Activated CD4-positive, alpha-beta T cell treated with anti-CD3 and anti-CD28 coated beads, Interleukin-2, amount 50 U/mL, for 4 hours (primary cell): Measurements from ENCODE around the gene HINT3.
"Not testable (repeated sequence)": the region's sequence is repeated elsewhere in the genome, so short reads cannot be mapped to it uniquely, and the experiment has no call there.

ENCODE experiments used
- DNase-seq, 2 experiments: peaks; one replicate each; pipeline ENCODE4 v3.0.0-alpha.2; 2020

HINT3 gene

DNA sequence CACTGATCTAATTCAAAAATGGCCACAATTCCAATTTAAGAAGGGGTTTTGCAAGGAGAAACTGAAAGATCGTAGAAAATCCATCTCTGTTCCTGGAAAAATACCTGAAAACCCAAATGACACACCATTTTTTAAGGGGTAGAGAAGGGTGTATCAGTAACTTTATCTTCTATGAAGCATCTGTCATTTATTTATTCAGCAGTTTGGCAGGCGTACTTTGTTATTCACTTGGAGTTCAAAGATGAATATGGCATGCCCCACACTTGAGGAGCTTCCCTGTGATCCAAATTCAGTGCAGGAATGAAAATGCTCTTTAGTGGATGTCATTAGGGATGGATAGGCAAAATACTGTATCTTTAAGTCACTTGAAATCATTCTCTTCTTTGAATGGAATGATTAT lies 7.2 kb downstream of the HINT3 start:
- no peak for DNase-seq

DNA sequence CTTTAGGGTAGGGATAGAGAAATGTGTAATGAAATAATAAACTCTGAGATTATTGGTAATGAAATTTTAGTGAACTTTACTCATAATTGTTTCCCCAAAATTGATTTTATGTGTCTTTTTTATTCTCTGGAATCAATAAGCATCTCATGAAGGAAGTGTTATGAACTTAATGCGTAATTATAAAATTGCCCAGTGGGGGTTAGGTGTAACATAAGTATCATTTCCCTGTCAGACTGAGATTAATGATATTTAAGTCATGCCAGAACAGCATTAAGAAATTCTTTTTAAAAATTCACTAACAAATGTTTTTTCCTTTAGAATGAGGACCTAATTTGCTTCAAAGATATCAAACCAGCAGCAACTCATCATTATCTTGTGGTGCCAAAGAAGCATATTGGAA lies 10.0 kb downstream of the HINT3 start:
- DNase-seq = no peak

DNA sequence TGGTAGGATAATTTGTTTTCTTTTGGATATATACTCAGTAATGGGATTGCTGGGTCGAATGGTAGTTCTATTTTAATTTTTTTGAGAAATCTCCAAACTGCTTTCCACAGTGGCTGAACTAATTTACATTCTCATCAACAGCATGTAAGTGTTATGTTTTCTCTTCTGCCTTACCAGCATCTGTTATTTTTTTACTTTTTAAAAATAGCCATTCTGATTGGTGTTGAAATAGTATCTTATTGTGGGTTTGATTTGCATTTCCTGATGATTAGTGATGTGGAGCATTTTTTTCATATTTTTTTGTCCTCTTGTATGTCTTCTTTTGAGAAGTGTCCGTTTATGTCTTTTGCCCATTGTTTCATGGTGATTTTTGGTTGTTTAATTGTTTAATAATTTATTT lies 11.9 kb downstream of the HINT3 start:
- DNase-seq = no peak

DNA sequence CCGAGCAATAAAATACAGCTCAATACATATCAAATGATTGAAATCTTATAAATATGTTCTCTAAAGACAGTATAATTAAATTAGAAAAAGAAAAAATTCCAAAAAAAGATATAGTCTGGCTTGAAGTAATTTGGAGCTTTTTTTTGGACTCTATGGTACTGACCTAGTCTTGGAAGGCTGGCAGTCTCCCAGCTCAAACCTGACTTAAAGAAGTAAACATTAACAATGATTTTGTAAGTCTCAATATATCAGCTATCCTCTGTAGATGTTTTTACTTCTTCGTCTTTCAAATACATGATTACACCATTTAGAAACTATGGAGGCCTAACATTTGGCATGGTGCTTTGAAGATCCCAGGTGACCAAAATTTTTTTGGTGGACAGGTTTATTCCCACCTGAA lies 14.2 kb downstream of the HINT3 start:
- DNase-seq = no peak

DNA sequence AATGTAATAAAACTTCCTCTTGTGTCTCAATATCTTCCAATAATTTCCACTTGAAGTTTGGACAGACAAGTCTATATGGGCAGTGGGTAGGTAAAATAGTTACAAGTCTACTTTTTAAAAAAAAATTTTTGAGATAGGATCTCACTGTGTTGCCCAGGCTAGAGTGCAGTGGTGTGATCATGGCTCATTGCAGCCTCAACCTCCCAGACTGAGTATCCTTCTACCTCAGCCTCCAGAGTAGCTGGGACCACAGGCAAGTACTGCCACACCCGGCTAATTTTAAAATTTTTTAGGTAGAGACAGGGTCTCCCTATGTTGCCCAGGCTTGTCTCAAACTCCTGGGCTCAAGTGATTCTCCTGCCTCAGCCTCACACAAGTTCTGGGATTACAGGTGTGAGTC lies 15.9 kb downstream of the HINT3 start:
- not testable (repeated sequence) for DNase-seq

DNA sequence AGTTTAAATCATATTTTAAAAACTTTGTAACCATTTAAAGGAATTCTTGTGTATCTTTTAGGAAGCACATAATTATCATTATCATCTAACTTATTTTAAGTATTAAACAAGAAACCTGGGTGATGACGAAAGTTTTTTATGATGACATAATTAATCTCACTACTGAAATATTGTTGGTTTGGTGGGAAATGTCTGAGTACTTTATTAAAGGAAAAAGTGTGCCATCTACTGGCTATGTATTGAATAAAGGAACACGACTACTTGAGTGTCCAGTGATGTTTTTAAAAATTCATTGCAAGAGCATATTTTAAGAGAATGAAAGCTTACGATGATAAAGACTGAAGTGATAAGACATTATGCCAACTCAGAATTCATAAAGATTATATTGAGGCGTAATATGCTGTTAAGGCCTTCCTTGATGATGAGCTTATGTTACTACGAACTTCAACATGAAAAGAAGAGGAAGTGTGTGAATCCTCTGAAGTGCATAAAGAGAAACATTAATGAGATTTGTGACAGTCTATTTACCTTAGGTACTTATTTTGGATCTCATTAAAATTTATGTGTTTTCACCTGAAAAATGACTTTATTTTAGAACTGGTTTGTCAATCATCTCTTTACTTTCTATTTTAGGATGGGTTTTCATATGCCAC lies 17.8 kb downstream of the HINT3 start:
- no peak for DNase-seq

DNA sequence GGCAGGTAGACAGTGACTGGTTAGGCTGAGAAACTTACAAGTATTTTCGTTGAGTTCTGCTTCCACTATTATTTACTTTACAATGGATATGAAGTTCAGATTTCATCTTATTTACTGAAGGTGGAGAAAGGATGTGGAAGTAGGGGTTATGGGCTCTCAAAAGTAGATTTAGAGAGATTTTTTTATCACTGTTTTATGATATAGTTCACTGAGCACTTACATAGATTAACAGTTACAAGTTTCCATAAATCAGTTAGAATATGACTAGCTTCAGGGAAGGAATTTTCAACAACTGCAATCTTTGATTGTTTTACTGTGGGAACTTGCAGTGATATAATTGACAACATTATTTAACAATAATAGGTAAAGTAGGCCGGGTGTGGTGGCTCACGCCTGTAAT lies 22.5 kb downstream of the HINT3 start:
- no peak for DNase-seq

DNA sequence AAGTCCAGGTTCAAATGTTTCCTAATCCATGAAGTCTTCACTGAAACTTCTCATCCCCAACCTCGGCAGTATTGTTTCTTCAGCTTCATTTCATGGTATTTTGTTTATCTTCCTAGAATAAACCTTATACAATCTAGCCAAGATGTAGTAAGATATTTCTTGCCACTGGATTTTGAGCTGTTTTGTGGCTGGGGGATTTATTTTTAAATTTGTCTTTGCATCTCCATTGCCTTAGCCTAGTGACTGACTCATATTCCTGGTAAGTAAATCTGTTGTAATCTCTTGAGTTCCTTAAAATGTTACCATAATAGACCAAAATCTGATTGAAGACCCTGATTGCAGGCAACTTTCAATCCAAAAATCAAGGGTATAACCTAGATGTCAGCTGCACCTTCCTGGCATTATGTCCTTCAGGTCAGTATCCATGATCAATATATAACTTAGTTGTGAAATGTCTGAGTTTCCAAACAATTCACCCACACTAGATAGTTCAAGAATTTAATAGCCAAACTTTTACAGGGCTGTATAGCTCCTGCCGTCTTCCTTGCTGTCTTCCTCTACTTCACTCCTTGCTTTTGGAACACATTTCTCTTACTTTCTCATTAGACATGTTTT lies 25.1 kb downstream of the HINT3 start:
- no peak for DNase-seq

DNA sequence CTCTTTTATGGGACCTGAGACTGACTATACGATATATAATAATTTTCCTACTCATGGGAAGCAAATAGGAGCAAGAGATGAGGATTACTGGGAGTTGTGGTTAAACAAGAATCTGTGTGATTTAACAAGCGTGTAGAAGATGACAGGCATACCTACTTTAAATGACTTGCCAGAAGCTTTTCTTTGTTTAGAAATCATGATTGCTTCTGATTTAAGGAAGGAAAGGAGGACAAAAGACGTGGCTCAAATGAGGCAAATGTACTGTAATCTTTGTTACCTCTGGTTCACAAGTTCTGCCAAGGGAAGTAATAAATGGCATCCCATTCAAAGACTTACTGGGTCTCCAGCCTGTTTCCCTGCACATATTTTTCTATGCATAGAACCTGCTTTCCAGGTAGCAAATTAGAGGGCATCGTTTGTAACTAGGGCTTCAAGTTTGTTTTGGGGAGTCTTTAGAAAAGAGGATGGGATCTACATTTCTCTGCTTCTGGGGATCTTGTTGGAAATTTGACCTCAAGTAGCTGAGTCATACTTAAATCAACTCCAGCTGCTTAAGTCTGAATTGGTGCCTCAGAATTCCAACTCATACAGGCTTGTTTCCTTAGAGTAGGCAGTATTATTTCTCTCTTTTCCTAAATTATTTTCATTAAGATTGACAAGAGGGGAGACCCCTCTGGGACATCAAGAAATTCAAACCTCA lies 26.8 kb downstream of the HINT3 start:
- DNase-seq = no peak

DNA sequence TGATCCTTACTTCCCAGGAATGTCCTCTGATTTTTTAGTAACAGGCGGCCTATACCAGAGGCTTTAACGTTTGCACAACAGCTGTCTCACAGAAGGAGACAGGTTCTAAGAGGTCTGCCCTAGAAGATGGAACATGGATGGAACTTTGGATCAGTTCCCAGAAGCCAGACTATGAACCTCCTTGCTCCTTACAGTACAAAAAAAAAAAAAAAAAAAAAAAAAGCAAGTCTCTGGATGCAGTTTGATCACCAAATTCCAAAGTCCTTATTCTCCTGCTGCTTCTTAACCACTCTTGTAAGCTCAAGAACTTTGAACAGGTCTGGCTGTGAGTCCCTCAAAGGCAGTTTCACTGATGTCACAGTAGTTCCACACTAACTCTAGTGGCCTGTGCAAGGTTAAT lies 27.7 kb downstream of the HINT3 start:
- DNase-seq = no peak

DNA sequence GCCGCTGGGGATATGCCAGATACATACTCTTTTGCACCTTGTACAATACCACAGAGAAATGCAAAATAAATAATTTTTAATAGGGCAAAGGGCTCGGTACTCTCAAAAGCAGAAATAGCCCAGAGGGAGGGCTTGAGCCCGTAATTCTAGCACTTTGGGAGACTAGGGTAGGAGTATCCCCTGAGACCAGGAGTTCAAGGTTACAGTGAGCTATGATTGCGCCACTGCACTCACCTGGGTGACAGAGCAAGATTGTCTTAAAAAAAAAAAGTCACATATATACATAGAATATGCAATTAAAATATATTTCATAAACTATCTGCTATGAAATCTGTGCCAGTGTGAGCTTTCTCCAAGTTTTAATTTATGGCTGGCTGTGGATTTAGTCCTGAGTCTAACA lies 29.0 kb downstream of the HINT3 start:
- no peak for DNase-seq

DNA sequence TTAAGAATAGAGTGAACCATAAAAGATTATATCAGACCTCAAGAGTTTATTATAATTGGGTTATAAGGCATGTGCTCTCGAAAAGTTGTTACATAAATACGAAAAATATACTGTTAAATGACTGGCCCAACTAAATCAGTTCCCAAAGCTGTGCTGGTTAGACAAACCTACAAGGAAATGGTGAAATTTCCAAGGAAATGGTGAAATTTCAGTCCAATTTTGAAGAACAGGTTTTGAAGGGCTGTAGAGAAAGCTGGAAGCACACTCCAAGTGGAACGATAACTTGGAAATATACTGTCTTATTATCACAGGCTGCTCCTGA lies 29.4 kb downstream of the HINT3 start:
- no peak for DNase-seq

DNA sequence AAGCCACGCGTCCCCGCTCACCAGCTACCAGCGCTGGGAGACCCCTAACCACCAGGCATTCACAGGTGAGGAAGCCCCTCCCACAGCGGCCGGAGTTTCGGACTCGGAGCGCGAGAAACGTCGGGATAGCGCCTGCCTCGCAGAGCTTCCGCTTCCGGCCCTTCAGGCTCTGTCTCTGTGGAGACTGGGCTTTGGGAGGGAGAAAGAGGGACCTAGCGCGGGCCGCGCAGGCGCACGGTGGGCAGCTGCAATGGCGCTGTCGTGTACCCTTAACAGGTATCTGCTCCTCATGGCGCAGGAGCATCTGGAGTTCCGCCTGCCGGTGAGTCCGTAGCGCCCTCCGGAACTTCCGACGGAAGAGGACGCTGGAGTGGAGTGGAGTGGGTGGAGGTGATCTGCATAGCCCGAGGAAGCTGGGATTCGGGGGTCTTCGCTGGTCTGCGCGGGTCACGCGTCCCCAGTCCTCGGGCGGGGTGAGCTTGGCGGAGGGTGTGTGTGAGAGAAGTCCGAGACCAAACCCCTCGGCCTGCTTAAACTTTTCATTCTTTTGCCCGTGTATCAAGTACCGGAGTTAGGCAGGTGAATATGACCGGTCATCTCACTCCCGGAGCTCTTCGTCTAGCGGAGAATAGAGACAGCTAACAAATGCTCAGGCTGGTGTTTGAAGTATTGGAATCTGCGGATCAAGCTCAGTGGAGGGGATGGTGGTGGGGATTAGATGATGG lies 29.9 kb downstream of the HINT3 start, which contains the start of gene TRMT11:
Gene TRMT11, plus strand, starts transcription at position 240 of the 725 bp plus-strand sequence. Its CDS starts 11 bp downstream, at position 251.
- DNase-seq = peak; percentile 72 to 77

DNA sequence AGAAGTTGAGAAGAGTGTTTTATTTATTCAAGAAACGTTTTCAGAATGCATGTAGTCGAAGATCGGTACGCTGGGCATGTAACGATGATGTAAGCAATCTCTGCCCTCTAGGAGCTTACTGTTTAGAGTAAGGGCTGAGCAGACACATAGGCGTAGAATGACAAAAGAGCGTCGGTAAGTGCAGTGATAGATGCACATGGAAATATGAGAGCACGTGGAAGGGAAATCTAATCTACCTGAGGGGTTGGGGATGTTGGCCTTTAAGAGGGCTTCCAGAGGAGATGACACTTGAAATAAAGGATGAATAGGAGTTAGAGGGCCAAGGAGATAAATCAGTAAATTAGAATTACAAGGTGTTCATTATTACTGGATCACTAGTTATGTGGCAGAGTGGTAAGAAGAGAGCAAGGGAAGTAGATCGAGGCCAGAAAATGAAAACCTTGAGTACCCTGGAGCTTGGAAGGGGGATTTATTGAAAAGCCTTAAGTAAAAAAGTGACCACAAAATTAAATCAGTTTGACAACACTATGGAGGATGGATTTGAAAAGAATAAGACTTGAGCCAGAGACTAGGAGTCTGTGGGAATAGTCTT lies 30.6 kb downstream of the HINT3 start:
- no peak for DNase-seq

DNA sequence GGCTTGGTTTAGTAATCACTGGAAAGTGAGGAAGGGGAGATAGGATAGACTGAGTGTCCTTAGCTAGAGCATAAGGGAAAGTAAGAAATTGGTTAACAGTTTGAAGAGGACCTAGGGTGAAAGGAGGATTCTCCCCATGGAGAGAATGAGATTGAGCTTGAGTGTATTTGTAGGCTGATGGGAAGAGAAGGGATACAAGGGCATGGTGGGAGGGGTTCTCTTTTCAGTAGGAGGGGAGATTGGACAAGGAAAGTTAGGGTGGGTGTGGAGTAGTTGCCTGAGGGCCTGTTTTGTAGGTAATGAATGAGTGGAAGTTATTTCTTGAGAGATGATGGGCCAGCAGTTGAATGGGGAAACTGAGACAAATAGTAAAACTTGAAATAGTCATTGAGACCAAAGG lies 31.7 kb downstream of the HINT3 start:
- no peak for DNase-seq

DNA sequence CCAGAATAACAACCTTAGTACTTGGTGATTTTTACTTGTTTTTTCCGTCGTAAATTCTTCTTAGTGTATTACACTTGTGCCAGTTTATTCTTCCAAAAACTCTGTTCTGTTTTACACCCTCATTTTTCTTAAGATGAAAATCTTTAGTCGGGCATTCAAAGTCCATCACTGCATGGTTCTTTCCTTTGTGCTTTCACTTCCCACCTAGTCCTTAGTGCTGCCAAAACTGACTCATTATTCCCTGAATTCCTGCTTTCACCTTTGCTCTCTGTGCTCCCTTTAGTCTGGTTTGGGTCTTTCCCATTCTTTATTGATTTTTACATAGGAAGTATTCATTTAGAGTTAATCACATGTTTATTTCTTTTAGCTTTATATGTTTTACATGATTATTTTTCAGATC lies 33.1 kb downstream of the HINT3 start:
- no peak for DNase-seq

DNA sequence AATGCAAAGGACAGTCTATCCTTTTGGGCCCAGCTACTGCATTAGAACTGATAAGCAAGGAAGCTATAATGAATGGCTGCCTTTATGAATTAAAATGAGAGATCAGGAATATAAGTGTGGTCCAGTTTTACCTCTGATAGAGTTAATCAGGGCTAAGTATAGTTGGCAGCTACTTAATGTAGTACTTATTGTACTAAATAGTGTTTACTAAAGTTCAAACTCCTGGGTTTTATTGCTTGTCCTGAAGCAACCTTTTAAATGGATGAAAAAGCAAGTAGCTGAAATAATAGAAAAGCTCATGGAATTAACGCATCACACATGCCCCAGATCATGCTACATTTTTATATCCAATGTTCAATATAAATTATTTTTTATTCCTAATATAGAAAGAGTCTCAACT lies 35.1 kb downstream of the HINT3 start:
- no peak for DNase-seq

DNA sequence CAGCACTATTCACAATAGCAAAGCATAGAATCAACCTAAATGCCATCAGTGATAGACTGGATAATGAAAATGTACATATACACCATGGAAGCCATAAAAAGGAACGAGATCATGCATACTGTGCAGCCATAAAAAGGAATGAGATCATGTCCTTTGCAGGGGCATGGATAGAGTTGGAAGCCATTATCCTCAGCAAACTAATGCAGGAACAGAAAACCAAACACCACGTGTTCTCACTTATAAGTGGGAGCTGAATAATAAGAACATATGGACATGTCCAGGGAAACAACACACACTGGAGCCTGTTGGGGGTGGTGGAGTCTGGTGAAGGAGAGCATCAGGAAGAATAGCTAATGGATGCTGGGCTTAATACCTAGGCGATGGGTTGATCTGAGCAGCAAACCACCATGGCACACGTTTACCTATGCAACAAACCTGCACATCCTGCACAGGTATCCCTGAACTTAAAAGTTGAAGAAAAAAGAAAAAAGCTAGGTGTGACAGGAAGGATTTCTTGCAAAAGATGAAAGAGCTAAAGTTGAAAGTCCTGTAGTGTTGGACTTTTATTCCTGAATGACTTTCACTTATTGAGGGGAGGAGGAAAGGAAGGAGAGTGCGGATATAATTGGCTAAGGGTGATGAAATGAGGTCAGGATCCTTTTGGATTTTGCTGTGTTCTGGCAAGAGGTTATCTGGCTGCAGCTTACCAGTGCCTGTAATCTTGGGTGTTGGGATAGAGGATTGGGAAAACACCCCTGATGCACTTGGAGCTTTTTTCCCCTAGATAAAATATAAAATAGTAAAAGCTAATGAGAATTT lies 38.3 kb downstream of the HINT3 start:
- DNase-seq = no peak

DNA sequence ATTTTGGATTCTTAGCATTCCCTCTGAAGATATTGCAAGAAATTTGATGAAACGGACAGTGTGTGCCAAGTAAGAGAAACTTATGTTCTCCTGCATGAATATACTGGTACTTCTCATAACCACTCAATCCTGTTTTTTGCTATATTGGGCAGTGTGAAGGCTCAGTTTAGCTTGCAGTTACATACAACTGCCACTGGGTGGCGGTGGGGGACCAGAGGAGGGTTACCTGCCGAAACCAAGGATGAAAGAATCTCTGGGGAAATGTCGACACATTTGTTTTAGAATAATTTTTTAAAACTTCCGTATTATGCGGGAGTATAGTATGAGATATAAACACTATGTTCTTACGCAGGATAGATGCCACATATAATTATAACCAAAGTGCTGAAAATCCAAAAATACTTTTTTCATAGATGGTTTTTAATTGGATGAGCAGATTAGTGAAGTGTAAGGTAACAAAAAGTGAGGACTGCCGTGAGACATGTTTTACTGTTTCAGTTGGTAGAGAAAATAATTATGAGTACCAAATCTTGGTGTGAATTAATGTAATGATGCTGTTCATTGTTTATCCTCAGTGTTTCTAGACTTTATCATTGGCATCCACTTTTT lies 39.5 kb downstream of the HINT3 start:
- peak; percentile 58 to 68 for DNase-seq

DNA sequence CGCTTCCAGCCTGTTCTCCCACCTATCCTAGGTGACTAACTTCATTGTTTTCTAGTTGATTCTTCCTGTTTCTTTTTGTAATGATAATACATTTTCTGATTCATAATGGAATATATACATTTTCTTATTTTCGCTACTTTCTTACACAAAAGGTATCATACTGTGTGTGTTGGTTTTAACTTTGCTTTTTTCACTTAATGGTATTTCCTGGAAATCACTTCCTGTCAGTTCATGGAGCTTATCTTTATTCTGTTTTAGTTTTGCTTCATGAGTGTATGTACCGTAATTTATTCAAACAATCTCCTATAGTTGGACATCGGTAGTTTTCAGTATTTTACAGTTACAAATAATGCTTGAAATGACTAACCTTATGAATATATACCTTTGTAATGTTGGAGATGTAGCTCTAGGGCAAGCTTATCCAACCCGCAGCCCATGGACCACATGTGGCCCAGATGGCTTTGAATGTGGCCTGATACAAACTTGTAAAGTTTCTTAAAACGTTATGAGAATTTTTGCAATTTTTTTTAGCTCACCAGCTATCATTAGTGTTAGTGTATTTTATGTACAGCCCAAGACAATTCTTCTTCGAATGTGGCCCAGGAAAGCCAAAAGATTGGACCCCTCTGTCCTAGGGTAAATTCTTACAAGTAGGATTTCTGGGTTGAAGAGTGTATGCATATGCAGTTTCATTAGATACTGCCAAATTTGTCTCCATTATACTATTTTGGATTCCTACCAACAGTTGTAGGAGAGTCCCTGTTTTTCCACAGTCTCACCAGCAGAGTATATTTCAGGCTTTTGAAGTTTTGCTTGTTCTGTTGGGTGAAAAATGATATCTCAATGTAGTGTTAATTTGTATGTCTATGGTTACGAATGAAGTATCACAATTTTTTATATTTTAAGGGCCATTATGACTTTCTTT lies 46.4 kb downstream of the HINT3 start:
- no peak for DNase-seq

DNA sequence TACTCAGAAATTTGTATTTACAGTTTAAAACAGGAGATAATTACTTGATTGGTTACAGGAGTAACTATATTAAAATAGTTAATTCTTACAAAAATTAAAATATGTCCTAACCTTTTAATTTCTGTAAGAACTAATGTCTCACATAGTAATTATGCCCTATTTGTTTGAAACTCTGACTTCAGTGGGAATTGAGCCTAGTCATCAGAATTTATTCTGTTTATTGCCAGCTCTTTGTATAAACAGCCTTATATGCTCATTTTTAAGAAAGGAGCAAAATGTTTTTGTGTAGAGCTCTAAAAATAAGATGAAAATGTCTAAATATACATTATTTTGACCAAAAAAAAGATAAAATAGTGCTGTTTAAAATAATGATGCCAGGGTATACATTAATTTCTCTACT lies 51.2 kb downstream of the HINT3 start:
- no peak for DNase-seq
